Natural killer cell (primary cell): Measurements from ENCODE around the gene WNT7A. TPM values are rescaled to one million over a fixed set of nuclear protein-coding genes. Genes with fewer than 3 reads are reported as not detected.

Source experiments
- ATAC-seq, 3 donors: fragments of 150-1000 bp in 2 of 3; fragments of 200-7000 bp in 1 of 3; cut with Tn5 transposase; 1 replicate in 1 of 3; 2 replicates in 2 of 3; pipeline ENCODE4 v1.10.0; 2021; ENCODE audit warnings: mild to moderate bottlenecking in 2 of 3, moderate library complexity in 2 of 3
- DNase-seq, 2 donors: peaks; one replicate each; pipeline versions ENCODE4 v3.0.0 to v3.0.0-alpha.2; 2013 to 2021; ENCODE audit warnings: mixed read lengths in 1 of 2
- H3K27ac ChIP-seq: one replicate; pipeline ENCODE4 v1.5.1; 2013; ENCODE audit warnings: mild to moderate bottlenecking, low read length
- H3K27me3 ChIP-seq: one replicate; pipeline ENCODE4 v1.6.1; 2013; ENCODE audit warnings: low read length; ENCODE audit not compliant: control insufficient read depth, insufficient read depth
- H3K36me3 ChIP-seq: one replicate; pipeline ENCODE4 v1.6.1; 2013; ENCODE audit warnings: low read length; ENCODE audit not compliant: control insufficient read depth, insufficient read depth
- H3K4me1 ChIP-seq: one replicate; pipeline ENCODE4 v1.6.1; 2013; ENCODE audit warnings: low read length; ENCODE audit not compliant: control insufficient read depth, insufficient read depth
- H3K4me3 ChIP-seq: one replicate; pipeline ENCODE4 v1.5.1; 2013; ENCODE audit warnings: low read length
- H3K9me3 ChIP-seq: one replicate; pipeline ENCODE4 v1.6.1; 2013; ENCODE audit warnings: low read length; ENCODE audit not compliant: control insufficient read depth, insufficient read depth
- H3K27ac Mint-ChIP-seq, 2 donors: one replicate each; pipeline ENCODE4 v1.8.0; 2022; ENCODE audit warnings: mild to moderate bottlenecking in 2 of 2, mixed read lengths in 2 of 2, moderate library complexity in 1 of 2
- H3K27me3 Mint-ChIP-seq, 2 donors: one replicate each; pipeline ENCODE4 v1.8.0; 2022; ENCODE audit warnings: low read depth in 2 of 2, mixed read lengths in 2 of 2
- H3K36me3 Mint-ChIP-seq: one replicate; pipeline ENCODE4 v1.8.0; 2022; ENCODE audit warnings: mixed read lengths
- H3K4me1 Mint-ChIP-seq, 2 donors: one replicate each; pipeline ENCODE4 v1.8.0; 2022; ENCODE audit warnings: mixed read lengths in 2 of 2
- H3K4me3 Mint-ChIP-seq: one replicate; pipeline ENCODE4 v1.8.0; 2022; ENCODE audit warnings: mild to moderate bottlenecking, moderate library complexity, mixed read lengths
- H3K9me3 Mint-ChIP-seq, 2 donors: one replicate each; pipeline ENCODE4 v1.8.0; 2022; ENCODE audit warnings: mixed read lengths in 2 of 2
- WGBS: methylation state at CpG from one replicate; pipeline ENCODE4 v1.1.7; 2013; ENCODE audit warnings: missing lambda C conversion rate; ENCODE audit not compliant: insufficient coverage; 5-methylcytosine and 5-hydroxymethylcytosine counted together
- intact Hi-C: fragments of 100-400 bp; cut with micrococcal nuclease; formaldehyde crosslinking; loops from one replicate; pipeline ENCODE4 v1.14.2; 2022
- total RNA-seq, 4 donors: library from RNA; stranded (reverse); fragments of 120-200 nt in 1 of 4; gene quantifications; one replicate each; pipeline versions ENCODE4 v1.2.3 to v1.2.4, GENCODE V29; 2013 to 2022
- TF ChIP-seq, protein P1 (sequence below): fragments of 200-600 bp; IDR thresholded peaks from one replicate; pipeline ENCODE4 v1.8.0; 2022; ENCODE audit warnings: antibody characterized with exemption

WNT7A gene
- total RNA-seq, 3 donors from 2014 or later (not counting 1 experiment from before 2014, with no cell fraction given), result 0.18 to 0.45 TPM; not detected in 1

DNA sequence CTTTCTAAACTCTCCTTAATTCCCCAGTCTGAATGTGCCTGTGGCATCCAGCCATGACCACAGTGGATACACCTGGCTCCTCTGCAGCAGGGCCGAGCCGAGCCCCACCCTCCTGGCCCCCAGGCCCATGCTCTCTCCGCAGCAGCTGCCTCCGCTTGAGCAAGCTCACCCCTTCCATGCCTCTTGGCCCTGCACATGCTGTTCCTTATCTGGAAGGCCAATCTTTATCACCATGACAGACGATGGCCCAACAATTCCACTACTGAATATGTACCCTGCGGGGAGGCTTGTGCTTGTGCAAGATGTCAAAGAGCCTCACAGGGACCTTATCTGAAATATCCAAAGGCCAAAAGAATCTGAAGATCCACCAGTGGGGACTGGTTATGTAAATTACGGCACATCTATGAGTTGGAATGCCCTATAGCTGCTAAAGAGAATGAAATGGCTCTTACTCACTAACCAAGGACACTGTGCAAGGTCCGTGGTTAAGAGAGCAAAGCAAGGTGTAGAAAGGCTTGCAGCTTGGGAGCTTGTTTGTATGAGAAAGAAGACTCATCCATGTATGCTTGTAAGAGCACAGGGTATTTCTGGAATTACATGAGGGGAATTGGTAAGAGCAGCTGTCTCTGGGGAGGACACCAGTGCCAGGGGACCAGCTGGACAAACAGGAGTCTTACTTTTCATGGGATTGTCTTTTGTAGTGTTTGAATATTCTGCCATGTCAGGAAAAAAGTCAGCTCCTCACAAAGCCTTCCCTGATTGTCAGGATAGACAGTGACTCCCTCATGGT lies 55.2 kb downstream of the WNT7A start:
- ATAC-seq, result no peak
- no peak overlapping the region for H3K4me3 Mint-ChIP-seq
- Histone ChIP-seq H3K27me3 (no peaks in the 10 kb centered on the region), H3K4me1 (no peaks in the 10 kb centered on the region), H3K27ac (no peak overlapping the region), H3K36me3 (no peaks in the 10 kb centered on the region), H3K4me3 (no peak overlapping the region), H3K9me3 (no peaks in the 10 kb centered on the region)
- no peak for DNase-seq
- H3K36me3 Mint-ChIP-seq, result no peaks in the 10 kb centered on the region
- no peaks in the 10 kb centered on the region for H3K9me3 Mint-ChIP-seq
- WGBS, result 92% methylated on average over 8 of the region's 8 CpGs
- H3K4me1 Mint-ChIP-seq, result no peaks in the 10 kb centered on the region
- H3K27ac Mint-ChIP-seq, result no peak overlapping the region
- intact Hi-C loops, result no loop called here
- TF ChIP-seq, protein P1, sequence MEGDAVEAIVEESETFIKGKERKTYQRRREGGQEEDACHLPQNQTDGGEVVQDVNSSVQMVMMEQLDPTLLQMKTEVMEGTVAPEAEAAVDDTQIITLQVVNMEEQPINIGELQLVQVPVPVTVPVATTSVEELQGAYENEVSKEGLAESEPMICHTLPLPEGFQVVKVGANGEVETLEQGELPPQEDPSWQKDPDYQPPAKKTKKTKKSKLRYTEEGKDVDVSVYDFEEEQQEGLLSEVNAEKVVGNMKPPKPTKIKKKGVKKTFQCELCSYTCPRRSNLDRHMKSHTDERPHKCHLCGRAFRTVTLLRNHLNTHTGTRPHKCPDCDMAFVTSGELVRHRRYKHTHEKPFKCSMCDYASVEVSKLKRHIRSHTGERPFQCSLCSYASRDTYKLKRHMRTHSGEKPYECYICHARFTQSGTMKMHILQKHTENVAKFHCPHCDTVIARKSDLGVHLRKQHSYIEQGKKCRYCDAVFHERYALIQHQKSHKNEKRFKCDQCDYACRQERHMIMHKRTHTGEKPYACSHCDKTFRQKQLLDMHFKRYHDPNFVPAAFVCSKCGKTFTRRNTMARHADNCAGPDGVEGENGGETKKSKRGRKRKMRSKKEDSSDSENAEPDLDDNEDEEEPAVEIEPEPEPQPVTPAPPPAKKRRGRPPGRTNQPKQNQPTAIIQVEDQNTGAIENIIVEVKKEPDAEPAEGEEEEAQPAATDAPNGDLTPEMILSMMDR, result no peak
- H3K27me3 Mint-ChIP-seq, result peaks cover 0 to 3% of the 10 kb centered on the region in 2 donors

DNA sequence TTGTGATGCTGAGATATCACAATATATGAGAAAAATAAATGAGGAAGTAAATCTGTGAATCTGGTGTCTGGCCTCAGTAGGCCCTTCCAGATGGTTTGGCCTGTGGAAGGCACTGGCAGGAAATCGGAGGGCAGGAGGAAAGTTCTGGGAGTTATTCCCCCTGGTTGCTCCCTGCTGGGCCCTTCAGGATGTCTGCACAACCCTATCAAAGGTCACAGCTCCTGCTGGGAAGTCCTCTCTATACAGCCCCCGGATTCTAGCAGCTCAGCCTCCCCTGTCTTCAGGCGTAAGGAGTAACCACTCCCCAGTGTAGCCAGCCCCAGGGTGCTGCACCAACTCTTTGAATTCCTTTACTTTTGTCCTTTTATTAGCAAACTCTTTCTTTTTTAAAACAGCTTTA lies 56.2 kb downstream of the WNT7A start:
- TF ChIP-seq, protein P1, result no peak
- Histone ChIP-seq H3K36me3 (no peaks in the 10 kb centered on the region), H3K9me3 (no peaks in the 10 kb centered on the region), H3K4me1 (no peaks in the 10 kb centered on the region), H3K27ac (no peak overlapping the region), H3K27me3 (no peaks in the 10 kb centered on the region), H3K4me3 (no peak overlapping the region)
- Mint-ChIP-seq H3K4me3 (no peak overlapping the region), H3K27ac (no peak overlapping the region), H3K9me3 (no peaks in the 10 kb centered on the region), H3K4me1 (no peaks in the 10 kb centered on the region), H3K27me3 (no peaks in the 10 kb centered on the region), H3K36me3 (no peaks in the 10 kb centered on the region)
- DNase-seq, result no peak
- 83% methylated on average over 3 of the region's 3 CpGs for WGBS
- intact Hi-C loops, result no loop called here
- no peak for ATAC-seq

DNA sequence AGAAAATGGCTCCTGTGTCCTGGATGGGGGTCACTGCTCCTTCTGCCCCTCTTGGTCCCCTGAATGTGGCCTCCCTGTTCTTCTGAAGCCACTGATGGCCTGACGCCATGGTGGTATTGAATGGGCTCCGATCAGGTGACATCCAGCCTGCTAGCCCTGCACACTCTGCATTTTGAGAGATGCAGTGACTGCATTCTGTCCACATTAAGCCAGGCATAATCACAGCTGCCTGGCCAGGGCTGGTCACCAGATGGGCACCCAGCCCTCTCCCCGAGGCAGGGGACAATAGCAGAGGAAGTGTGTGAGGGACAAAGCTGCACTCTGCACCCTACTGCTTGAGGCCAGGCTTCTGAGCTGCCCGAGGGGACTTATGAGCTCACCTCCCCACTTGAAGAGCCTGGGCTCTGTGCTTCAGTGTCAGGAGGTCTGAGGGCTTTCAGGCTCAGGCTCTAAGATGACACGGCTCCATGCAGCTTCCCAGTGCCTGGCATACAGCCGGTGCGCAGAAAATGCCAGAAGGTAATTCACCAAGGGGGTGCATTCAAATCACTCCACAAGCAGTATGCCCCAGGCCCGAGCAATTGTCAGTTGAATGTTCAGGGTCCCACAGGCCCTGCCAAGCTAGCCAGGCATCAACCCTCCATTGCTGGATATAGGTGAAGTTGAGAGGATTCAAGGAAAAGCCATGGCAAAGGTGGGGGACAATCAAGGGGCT lies 56.8 kb downstream of the WNT7A start:
- DNase-seq, result no peak
- no peak for ATAC-seq
- no peaks in the 10 kb centered on the region for H3K9me3 Mint-ChIP-seq
- H3K36me3 ChIP-seq, result no peaks in the 10 kb centered on the region
- WGBS, result 89% methylated on average over 8 of the region's 8 CpGs
- intact Hi-C loops, result no loop called here
- no peaks in the 10 kb centered on the region for H3K27me3 ChIP-seq
- no peaks in the 10 kb centered on the region for H3K9me3 ChIP-seq
- no peak overlapping the region for H3K4me3 Mint-ChIP-seq
- H3K4me1 ChIP-seq, result no peaks in the 10 kb centered on the region
- H3K27ac Mint-ChIP-seq, result no peak overlapping the region
- TF ChIP-seq, protein P1, result no peak
- no peak overlapping the region for H3K4me3 ChIP-seq
- H3K4me1 Mint-ChIP-seq, result no peaks in the 10 kb centered on the region
- no peak overlapping the region for H3K27ac ChIP-seq
- no peaks in the 10 kb centered on the region for H3K27me3 Mint-ChIP-seq
- H3K36me3 Mint-ChIP-seq, result no peaks in the 10 kb centered on the region
